GM21619 (cell line): ENCODE measurements around the gene TREML2.

Experiments
- ATAC-seq: cut with Tn5 transposase; IDR thresholded peaks from one replicate; pipeline ENCODE4 v1.9.1; 2021; ENCODE audit not compliant: unreplicated experiment

Gene TREML2

GRCh38 chr6:41153451-41153850 lies 47.5 kb downstream of the TREML2 start:
- no peak for ATAC-seq

- ATAC-seq = no peak
Measured at GRCh38 chr6:41150671-41151070, 50.3 kb downstream of the TREML2 start.

- ATAC-seq = no peak
Measured at GRCh38 chr6:41147917-41148316, 53.0 kb downstream of the TREML2 start.
